Brain microvascular endothelial cell (primary cell): Measurements from ENCODE around the gene CRYBG1.

Experiments used
- DNase-seq: peaks from one replicate; pipeline ENCODE4 v3.0.0-alpha.2; 2020
- H3K27ac ChIP-seq: fragments of 250-450 bp; sonication (Bioruptor Pico); 2 replicates; pipeline ENCODE4 v1.5.1; 2020; ENCODE audit warnings: mild to moderate bottlenecking, moderate library complexity
- H3K27me3 ChIP-seq: fragments of 250-450 bp; sonication (Bioruptor Pico); replicated peaks from 2 replicates; pipeline ENCODE4 v1.5.1; 2020; ENCODE audit warnings: mild to moderate bottlenecking
- H3K36me3 ChIP-seq: fragments of 250-450 bp; sonication (Bioruptor Pico); replicated peaks from 2 replicates; pipeline ENCODE4 v1.5.1; 2020; ENCODE audit warnings: mild to moderate bottlenecking
- H3K4me3 ChIP-seq: 2 replicates; pipeline ENCODE4 v1.5.1; 2011; ENCODE audit warnings: low read depth, mild to moderate bottlenecking, control low read depth, low read length, moderate library complexity
- CTCF ChIP-seq: IDR thresholded peaks from 2 replicates; pipeline ENCODE4 v1.5.1; 2011; ENCODE audit warnings: low read depth, mild to moderate bottlenecking, moderate library complexity, low read length, control low read depth, inconsistent platforms; ENCODE audit errors: missing control alignments
- in situ Hi-C: cut with HindIII; loops from 2 replicates; pipeline ENCODE4 v1.10.0; 2017; ENCODE audit warnings: low sequenced_read_pairs, low pct_ligation_motif_present

CRYBG1 gene

DNA sequence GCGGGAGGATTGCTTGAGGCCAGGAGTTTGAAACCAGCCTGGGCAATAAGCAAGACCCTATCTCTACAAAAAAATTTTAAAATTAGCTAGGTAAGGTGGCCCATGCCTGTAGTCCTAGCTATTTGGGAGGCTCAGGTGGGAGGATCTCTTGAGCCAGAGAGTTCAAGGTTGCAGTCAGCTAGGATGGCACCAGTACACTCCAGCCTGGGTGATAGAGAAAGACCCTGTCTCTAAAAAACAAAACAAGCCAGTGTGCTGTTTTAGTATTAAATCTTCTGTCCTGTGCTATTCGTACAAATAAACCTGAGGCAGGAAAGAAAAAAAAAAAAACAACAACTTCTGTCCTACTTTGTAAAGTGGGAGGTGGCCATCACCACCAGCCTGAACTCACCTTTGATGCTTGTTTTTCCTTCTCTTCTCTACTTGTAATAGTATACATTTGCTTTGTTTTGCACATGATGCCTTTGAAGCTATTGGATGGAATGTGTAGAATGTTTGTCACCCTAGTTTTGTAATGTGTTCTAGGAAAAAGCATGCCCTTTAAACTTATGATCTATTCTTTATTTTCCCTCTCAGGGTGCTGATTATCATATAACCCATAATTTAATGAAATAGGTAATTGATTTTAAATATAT, 102.5 kb downstream of the CRYBG1 start:
- in situ Hi-C loops, result no loop called here
- TF ChIP-seq CTCF, result no peak
- no peak for DNase-seq
- H3K36me3 ChIP-seq, result no peaks in the 10 kb centered on the region
- H3K4me3 ChIP-seq, result no peak overlapping the region
- no peaks in the 10 kb centered on the region for H3K27me3 ChIP-seq
- H3K27ac ChIP-seq, result no peak overlapping the region

DNA sequence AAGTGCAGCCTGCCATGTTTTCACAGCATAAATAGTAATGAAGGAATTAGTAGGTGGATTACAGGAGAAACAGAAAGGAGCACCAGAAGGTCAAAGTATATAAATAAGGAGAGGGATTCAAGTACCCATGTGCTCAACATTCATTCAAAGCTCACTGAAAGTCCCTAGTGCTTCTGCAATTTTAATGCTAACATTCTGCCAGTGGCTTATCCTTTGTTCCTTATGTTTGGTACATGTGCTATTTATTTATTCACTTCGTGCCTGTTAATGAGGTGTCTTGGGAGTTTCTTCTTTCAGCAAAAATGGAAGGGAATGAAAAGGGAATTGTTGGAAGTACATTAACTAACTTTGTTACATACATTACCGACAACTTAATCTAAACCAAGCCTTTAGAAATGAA, 105.7 kb downstream of the CRYBG1 start:
- no peaks in the 10 kb centered on the region for H3K27me3 ChIP-seq
- no peak for DNase-seq
- H3K4me3 ChIP-seq, result no peak overlapping the region
- no peak for TF ChIP-seq CTCF
- in situ Hi-C loops, result no loop called here
- no peak overlapping the region for H3K27ac ChIP-seq
- no peaks in the 10 kb centered on the region for H3K36me3 ChIP-seq

DNA sequence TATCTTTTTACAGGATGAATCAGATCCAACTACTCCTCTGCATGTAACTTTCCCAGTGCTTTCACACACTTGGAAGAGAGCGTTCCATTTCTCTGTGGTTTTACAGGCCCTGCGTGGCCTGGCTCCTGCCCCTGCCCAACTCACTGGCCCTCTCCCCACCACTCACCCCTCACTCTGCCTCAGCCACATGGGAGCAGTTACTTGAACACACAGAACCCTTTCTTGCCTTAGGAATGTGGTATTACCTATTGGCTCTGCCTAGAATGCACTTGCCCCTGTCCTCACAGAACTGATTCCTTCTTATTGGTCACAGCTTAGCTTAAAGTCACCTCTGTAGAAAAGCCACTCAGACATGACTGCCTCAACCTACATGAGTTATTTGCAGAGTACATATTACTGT, 108.4 kb downstream of the CRYBG1 start:
- in situ Hi-C loops, result no loop called here
- Histone ChIP-seq H3K36me3 (no peaks in the 10 kb centered on the region), H3K4me3 (no peak overlapping the region), H3K27me3 (no peaks in the 10 kb centered on the region), H3K27ac (no peak overlapping the region)
- TF ChIP-seq CTCF, result no peak
- DNase-seq, result no peak

DNA sequence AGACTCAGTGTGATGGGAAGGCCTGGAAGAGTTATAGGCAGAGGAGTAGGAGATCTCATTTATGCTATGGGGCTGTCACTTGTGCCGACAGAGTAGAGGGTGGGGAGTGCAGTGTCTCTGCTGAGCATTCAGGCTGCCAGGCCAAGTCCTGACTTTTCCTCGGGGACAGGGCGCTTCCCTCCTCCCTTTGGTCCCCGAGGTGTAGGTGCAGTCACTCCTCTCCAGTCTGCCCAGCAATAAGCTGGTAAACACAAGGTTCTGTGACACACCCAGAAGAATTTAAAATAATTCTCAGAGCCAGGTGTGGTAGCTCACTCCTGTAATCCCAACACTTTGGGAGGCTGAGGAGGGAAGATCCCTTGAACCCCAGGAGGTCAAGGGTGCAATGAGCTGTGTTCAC, 109.4 kb downstream of the CRYBG1 start:
- in situ Hi-C loops, result no loop called here
- H3K4me3 ChIP-seq, result no peak overlapping the region
- H3K36me3 ChIP-seq, result no peaks in the 10 kb centered on the region
- no peak overlapping the region for H3K27ac ChIP-seq
- no peak for TF ChIP-seq CTCF
- DNase-seq, result no peak
- H3K27me3 ChIP-seq, result no peaks in the 10 kb centered on the region

GRCh38 chr6:106470316-106470715, 109.8 kb downstream of the CRYBG1 start:
- no peak overlapping the region for H3K4me3 ChIP-seq
- H3K36me3 ChIP-seq, result no peaks in the 10 kb centered on the region
- no peak for DNase-seq
- in situ Hi-C loops, result no loop called here
- TF ChIP-seq CTCF, result no peak
- no peaks in the 10 kb centered on the region for H3K27me3 ChIP-seq
- H3K27ac ChIP-seq, result no peak overlapping the region

DNA sequence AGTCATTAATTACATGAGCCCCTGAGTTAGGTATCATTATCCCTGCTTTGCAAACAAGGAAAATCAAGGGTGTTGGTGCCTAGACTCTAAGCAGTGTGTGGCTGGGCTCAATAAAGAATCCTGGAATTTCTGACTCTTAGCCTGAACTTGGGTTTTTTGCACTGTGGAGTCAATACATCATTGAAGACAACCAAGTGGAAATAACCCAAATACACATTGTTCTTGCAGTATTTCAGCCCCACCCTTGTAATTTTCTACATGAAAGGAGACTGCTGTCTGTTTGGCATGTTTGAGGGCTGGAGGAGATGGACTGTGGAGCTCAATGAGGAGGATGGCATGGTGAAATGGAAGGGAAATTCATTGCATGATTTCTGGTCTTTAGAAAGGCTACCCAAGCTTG, 110.3 kb downstream of the CRYBG1 start:
- Histone ChIP-seq H3K27me3 (no peaks in the 10 kb centered on the region), H3K4me3 (no peak overlapping the region), H3K36me3 (no peaks in the 10 kb centered on the region), H3K27ac (no peak overlapping the region)
- no peak for DNase-seq
- in situ Hi-C loops, result no loop called here
- no peak for TF ChIP-seq CTCF
